Fibroblast of villous mesenchyme (primary cell): ENCODE data around the gene INSYN1. TPM values are rescaled to one million over a fixed set of nuclear protein-coding genes. Genes with fewer than 3 reads are reported as not detected.

Experiments
- DNase-seq: peaks from one replicate; pipeline ENCODE4 v3.0.0-alpha.2; 2010; ENCODE audit warnings: low read depth
- H3K4me3 ChIP-seq: 2 replicates; pipeline ENCODE4 v1.5.1; 2011; ENCODE audit warnings: low read depth, mild to moderate bottlenecking, low read length
- total RNA-seq: library from RNA; depleted of rRNA; stranded (reverse); fragments of >200 nt; gene quantifications from 2 replicates; pipeline ENCODE4 v1.2.3, GENCODE V29; 2012
- TF ChIP-seq, protein P1 (sequence below): IDR thresholded peaks from 2 replicates; pipeline ENCODE4 v1.5.1; 2012; ENCODE audit warnings: low read depth, mild to moderate bottlenecking, low read length; ENCODE audit not compliant: insufficient read depth

The INSYN1 gene
- total RNA-seq, 1 donor: under 0.01 TPM

GRCh38 chr15:73750438-73750837 lies 2.7 kb downstream of the INSYN1 start:
- no peak overlapping the region for H3K4me3 ChIP-seq
- TF ChIP-seq, protein P1, sequence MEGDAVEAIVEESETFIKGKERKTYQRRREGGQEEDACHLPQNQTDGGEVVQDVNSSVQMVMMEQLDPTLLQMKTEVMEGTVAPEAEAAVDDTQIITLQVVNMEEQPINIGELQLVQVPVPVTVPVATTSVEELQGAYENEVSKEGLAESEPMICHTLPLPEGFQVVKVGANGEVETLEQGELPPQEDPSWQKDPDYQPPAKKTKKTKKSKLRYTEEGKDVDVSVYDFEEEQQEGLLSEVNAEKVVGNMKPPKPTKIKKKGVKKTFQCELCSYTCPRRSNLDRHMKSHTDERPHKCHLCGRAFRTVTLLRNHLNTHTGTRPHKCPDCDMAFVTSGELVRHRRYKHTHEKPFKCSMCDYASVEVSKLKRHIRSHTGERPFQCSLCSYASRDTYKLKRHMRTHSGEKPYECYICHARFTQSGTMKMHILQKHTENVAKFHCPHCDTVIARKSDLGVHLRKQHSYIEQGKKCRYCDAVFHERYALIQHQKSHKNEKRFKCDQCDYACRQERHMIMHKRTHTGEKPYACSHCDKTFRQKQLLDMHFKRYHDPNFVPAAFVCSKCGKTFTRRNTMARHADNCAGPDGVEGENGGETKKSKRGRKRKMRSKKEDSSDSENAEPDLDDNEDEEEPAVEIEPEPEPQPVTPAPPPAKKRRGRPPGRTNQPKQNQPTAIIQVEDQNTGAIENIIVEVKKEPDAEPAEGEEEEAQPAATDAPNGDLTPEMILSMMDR: no peak
- no peak for DNase-seq

GRCh38 chr15:73749971-73750370 lies 3.2 kb downstream of the INSYN1 start:
- H3K4me3 ChIP-seq: no peak overlapping the region
- DNase-seq: no peak
- TF ChIP-seq, protein P1: no peak

GRCh38 chr15:73749533-73749932 lies 3.6 kb downstream of the INSYN1 start:
- TF ChIP-seq, protein P1: no peak
- H3K4me3 ChIP-seq: no peak overlapping the region
- DNase-seq: no peak

GRCh38 chr15:73748730-73749129 lies 4.4 kb downstream of the INSYN1 start:
- TF ChIP-seq, protein P1: no peak
- no peak overlapping the region for H3K4me3 ChIP-seq
- no peak for DNase-seq

- no peak overlapping the region for H3K4me3 ChIP-seq
- DNase-seq: no peak
- TF ChIP-seq, protein P1: no peak
Measured at GRCh38 chr15:73747847-73748590, 5.1 kb downstream of the INSYN1 start.

GRCh38 chr15:73746883-73747282 lies 6.3 kb downstream of the INSYN1 start:
- no peak overlapping the region for H3K4me3 ChIP-seq
- TF ChIP-seq, protein P1: no peak
- DNase-seq: no peak

DNA sequence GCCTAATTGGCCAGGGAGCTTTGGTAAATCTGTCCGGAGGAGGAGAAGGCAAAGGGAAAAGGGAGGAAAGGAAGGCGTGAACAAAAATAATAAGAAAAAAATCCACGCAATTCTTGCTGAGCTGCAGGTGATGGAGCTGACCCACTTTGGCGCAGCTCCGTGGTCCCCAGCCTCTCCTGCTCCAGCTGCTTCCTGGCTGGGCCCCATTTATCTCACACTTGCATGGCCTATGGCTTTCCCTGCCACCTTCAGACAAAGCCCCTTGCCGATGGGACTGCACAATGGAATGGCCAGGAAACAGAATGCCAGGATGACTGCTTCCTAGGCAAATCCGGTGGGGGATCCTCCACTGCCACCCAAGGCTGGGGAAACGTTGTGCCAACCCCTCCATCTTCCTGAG lies 6.9 kb downstream of the INSYN1 start:
- DNase-seq: no peak
- H3K4me3 ChIP-seq: no peak overlapping the region
- TF ChIP-seq, protein P1: no peak
